ENCODE measurements around the gene ZFAND6.

Gene ZFAND6

GRCh38 chr15:80170596-80170995 is 111.1 kb downstream of the ZFAND6 start:
- no peak for TF ChIP-seq CTCF (IDR thresholded peaks at IDR 0.05; ENCODE audit: low read depth, low read length, missing control alignments)
- no peak for DNase-seq (ENCODE audit: low read depth)
- H3K4me3 ChIP-seq (ENCODE audit: low read depth, low read length), result no peak overlapping the region
- in situ Hi-C loops (cut with HindIII; ENCODE audit: low sequenced_read_pairs), result no loop called here

- no peak for DNase-seq (ENCODE audit: low read depth)
- no peak overlapping the region for H3K4me3 ChIP-seq (ENCODE audit: low read depth, low read length)
- in situ Hi-C loops (cut with HindIII; ENCODE audit: low sequenced_read_pairs), result no loop called here
- TF ChIP-seq CTCF (IDR thresholded peaks at IDR 0.05; ENCODE audit: low read depth, low read length, missing control alignments), result no peak
These were observed 112.3 kb downstream of the ZFAND6 start for GRCh38 chr15:80171787-80172186.

GRCh38 chr15:80172401-80172800 is 112.9 kb downstream of the ZFAND6 start:
- H3K4me3 ChIP-seq (ENCODE audit: low read depth, low read length), result no peak overlapping the region
- in situ Hi-C loops (cut with HindIII; ENCODE audit: low sequenced_read_pairs), result no loop called here
- no peak for DNase-seq (ENCODE audit: low read depth)
- no peak for TF ChIP-seq CTCF (IDR thresholded peaks at IDR 0.05; ENCODE audit: low read depth, low read length, missing control alignments)

GRCh38 chr15:80173022-80173759 is 113.7 kb downstream of the ZFAND6 start:
- TF ChIP-seq CTCF (IDR thresholded peaks at IDR 0.05; ENCODE audit: low read depth, low read length, missing control alignments), result peak; percentile 77
- in situ Hi-C loops (cut with HindIII; ENCODE audit: low sequenced_read_pairs), result no loop called here
- DNase-seq (ENCODE audit: low read depth), result no peak
- H3K4me3 ChIP-seq (ENCODE audit: low read depth, low read length), result no peak overlapping the region

GRCh38 chr15:80174017-80174746 is 114.7 kb downstream of the ZFAND6 start:
- TF ChIP-seq CTCF (IDR thresholded peaks at IDR 0.05; ENCODE audit: low read depth, low read length, missing control alignments), result no peak
- in situ Hi-C loops (cut with HindIII; ENCODE audit: low sequenced_read_pairs), result no loop called here
- no peak for DNase-seq (ENCODE audit: low read depth)
- H3K4me3 ChIP-seq (ENCODE audit: low read depth, low read length), result no peak overlapping the region

GRCh38 chr15:80175436-80175835 is 116.0 kb downstream of the ZFAND6 start:
- no peak for DNase-seq (ENCODE audit: low read depth)
- in situ Hi-C loops (cut with HindIII; ENCODE audit: low sequenced_read_pairs), result no loop called here
- TF ChIP-seq CTCF (IDR thresholded peaks at IDR 0.05; ENCODE audit: low read depth, low read length, missing control alignments), result no peak
- no peak overlapping the region for H3K4me3 ChIP-seq (ENCODE audit: low read depth, low read length)

Measured in astrocyte of the cerebellum (primary cell).